ENCODE results near the gene SAFB. TPM values are rescaled to one million over a fixed set of nuclear protein-coding genes. Genes with fewer than 3 reads are reported as not detected.

The SAFB gene
- total RNA-seq, 1 donor from 2014 or later = 143 TPM

DNA sequence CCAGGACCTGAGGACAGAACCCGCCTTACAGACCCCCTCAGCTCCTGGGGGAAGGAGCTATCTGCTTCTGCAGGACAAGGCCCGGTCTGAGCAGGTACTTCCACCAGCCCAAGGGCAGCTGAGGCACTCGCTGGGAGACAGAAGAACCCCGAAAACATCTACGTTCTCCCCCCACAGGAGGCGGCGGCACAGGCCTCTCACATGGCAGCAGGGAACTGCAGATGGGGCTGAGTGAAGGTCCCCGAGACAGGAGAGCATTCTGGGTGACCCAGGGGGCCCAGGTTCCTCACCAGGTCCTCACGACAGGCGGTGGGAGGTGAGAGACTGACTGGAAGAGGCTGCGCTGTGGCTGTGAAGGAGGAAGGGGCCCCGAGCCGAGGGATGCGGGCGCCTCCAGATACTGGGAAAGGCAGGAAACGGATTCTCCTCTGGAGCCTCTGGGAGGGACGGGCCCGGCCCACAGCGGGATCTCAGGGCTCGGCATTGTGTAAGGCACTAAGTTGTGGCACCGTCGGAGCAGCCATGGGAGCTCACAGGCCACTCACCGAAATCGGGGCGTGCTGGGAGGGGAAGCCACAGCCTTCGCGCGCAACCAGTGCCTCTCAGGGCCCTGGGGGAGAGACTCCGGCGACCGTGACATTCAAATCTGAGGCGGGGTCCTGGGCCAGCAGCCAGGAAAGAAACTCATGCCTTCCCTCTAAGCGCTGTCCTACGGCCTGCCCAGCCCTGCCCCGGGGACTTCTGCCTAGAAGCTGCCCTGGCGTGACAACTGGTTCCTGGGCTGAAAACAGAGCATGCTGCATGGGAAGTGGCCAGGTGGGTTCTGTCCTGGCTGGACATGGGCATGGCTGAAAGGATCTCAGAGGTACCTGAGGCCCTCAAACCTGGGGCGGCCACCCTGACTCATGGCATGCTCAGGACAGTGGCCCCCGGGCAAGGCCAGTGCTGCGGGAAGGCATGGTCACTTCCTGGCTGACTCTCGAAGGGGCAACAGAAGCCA, 81.2 kb downstream of the SAFB start:
- H3K4me1 Mint-ChIP-seq = no peaks in the 10 kb centered on the region
- intact Hi-C loops (cut with micrococcal nuclease) = no loop called here
- no peak overlapping the region for H3K27ac Mint-ChIP-seq
- H3K27me3 Mint-ChIP-seq = no peaks in the 10 kb centered on the region
- no peak for DNase-seq
- peaks cover 41% of the 10 kb centered on the region for H3K36me3 Mint-ChIP-seq (ENCODE audit: low read depth)
- no peaks in the 10 kb centered on the region for H3K9me3 Mint-ChIP-seq
- H3K4me3 Mint-ChIP-seq = no peak overlapping the region

DNA sequence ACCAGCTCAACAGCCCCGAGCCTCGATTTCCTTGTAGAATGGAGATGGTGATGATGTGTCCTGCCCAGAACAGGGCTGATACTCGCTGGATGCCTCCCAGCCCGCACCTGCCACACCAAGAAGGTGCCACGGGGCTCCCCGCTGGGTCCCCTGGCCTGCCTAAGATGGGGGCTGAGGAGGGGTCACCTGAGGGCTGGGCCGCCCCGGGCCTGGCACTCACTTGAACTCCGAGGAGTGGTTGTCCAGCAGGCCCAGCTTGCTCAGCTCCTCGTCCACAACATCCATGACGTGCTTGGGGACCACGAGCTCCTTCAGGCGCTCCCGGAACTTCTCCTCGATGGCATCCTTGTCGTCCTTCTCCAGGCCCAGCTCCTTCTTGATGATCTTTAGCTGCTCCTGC, 82.7 kb downstream of the SAFB start:
- Mint-ChIP-seq H3K4me1 (no peaks in the 10 kb centered on the region), H3K4me3 (no peak overlapping the region), H3K36me3 (ENCODE audit: low read depth) (peaks cover 44% of the 10 kb centered on the region), H3K27me3 (no peaks in the 10 kb centered on the region), H3K9me3 (no peaks in the 10 kb centered on the region), H3K27ac (no peak overlapping the region)
- intact Hi-C loops (cut with micrococcal nuclease) = no loop called here
- no peak for DNase-seq

- no peak overlapping the region for H3K4me3 Mint-ChIP-seq
- no peaks in the 10 kb centered on the region for H3K4me1 Mint-ChIP-seq
- DNase-seq = no peak
- intact Hi-C loops (cut with micrococcal nuclease) = no loop called here
- H3K27ac Mint-ChIP-seq = no peak overlapping the region
- no peaks in the 10 kb centered on the region for H3K27me3 Mint-ChIP-seq
- H3K36me3 Mint-ChIP-seq (ENCODE audit: low read depth) = peaks cover 44% of the 10 kb centered on the region
- H3K9me3 Mint-ChIP-seq = no peaks in the 10 kb centered on the region
These were observed 84.1 kb downstream of the SAFB start for GRCh38 chr19:5706876-5707573.

GRCh38 chr19:5707576-5708575, 85.0 kb downstream of the SAFB start:
- Mint-ChIP-seq H3K27me3 (no peaks in the 10 kb centered on the region), H3K36me3 (ENCODE audit: low read depth) (peaks cover 48% of the 10 kb centered on the region), H3K27ac (no peak overlapping the region), H3K4me1 (no peaks in the 10 kb centered on the region), H3K4me3 (no peak overlapping the region), H3K9me3 (no peaks in the 10 kb centered on the region)
- DNase-seq = no peak
- intact Hi-C loops (cut with micrococcal nuclease) = no loop called here

- Mint-ChIP-seq H3K27ac (no peak overlapping the region), H3K36me3 (ENCODE audit: low read depth) (peaks cover 49% of the 10 kb centered on the region)
- intact Hi-C loops (cut with micrococcal nuclease) = no loop called here
These were observed 88.1 kb downstream of the SAFB start for GRCh38 chr19:5711025-5711424.

GRCh38 chr19:5711713-5712161, 88.9 kb downstream of the SAFB start:
- no peaks in the 10 kb centered on the region for H3K27me3 Mint-ChIP-seq
- no peak overlapping the region for H3K4me3 Mint-ChIP-seq
- H3K9me3 Mint-ChIP-seq = no peaks in the 10 kb centered on the region
- intact Hi-C loops (cut with micrococcal nuclease) = no loop called here
- peaks cover 3% of the 10 kb centered on the region for H3K4me1 Mint-ChIP-seq
- DNase-seq = no peak
- H3K27ac Mint-ChIP-seq = no peak overlapping the region
- peaks cover 46% of the 10 kb centered on the region for H3K36me3 Mint-ChIP-seq (ENCODE audit: low read depth)

More at GRCh38 chr19:5711025-5711424, 88.1 kb downstream of the SAFB start:
- Mint-ChIP-seq H3K4me1 (peaks cover 3% of the 10 kb centered on the region), H3K4me3 (no peak overlapping the region), H3K27me3 (no peaks in the 10 kb centered on the region), H3K9me3 (no peaks in the 10 kb centered on the region)
- DNase-seq = no peak

DNA sequence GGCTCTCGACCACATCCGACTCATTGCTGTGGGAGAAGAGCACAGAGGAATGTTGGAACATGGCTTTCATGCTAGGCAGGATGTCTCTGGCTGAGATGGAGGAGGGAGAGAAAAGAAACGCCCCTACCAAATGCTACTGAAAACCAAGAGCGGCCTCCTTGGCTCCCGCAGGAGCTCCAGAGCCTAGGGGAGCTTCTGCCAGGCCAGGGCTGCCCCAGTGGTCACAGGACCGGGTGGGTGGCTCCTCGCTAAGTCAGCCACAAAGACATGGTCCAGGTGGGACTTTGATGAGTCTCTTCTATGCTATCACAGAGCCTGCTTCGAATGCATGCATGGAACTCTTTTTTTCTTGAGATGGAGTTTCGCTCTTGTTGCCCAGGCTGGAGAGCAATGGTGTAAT, 90.3 kb downstream of the SAFB start:
- Mint-ChIP-seq H3K36me3 (ENCODE audit: low read depth) (peaks cover 51% of the 10 kb centered on the region), H3K4me3 (no peak overlapping the region)
- intact Hi-C loops (cut with micrococcal nuclease) = no loop called here

DNA sequence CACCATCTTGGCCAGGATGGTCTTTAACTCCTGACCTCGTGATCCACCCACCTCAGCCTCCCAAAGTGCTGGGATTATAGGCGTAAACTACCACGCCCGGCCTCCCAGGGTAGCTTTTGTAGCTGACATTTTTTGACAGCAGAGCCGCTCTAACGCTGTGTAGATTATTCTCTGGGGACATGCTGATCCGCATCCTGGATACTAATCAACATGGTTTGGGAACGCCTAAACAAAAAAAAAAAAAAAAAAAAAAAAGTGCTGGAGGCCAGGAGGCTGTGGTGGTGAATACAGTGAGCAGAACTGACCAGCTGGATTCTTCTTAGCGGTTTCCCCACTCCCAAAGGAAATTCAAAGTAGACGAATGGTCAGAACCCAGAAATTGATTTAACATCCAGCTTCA, 91.9 kb downstream of the SAFB start:
- Mint-ChIP-seq H3K9me3 (no peaks in the 10 kb centered on the region), H3K27me3 (no peaks in the 10 kb centered on the region), H3K4me1 (peaks cover 23% of the 10 kb centered on the region), H3K27ac (no peak overlapping the region), H3K4me3 (no peak overlapping the region), H3K36me3 (ENCODE audit: low read depth) (peaks cover 55% of the 10 kb centered on the region)
- DNase-seq = no peak
- intact Hi-C loops (cut with micrococcal nuclease) = no loop called here

More for the DNA sequence above, 90.3 kb downstream of the SAFB start:
- Mint-ChIP-seq H3K9me3 (no peaks in the 10 kb centered on the region), H3K27me3 (no peaks in the 10 kb centered on the region), H3K27ac (no peak overlapping the region), H3K4me1 (peaks cover 14% of the 10 kb centered on the region)
- DNase-seq = no peak

GRCh38 chr19:5717215-5717935, 94.5 kb downstream of the SAFB start:
- Mint-ChIP-seq H3K27ac (peak overlapping the region; percentile 97), H3K27me3 (no peaks in the 10 kb centered on the region), H3K4me3 (peak overlapping the region; percentile 97), H3K9me3 (no peaks in the 10 kb centered on the region), H3K4me1 (peaks cover 25% of the 10 kb centered on the region), H3K36me3 (ENCODE audit: low read depth) (peaks cover 38% of the 10 kb centered on the region)
- no peak for DNase-seq
- intact Hi-C loops (cut with micrococcal nuclease) = no loop called here

Other genes with a start within 250 kb of the SAFB start
- not detected in 2 replicates for gene ZNRF4, start 167.7 kb upstream of the SAFB start, total RNA-seq
- gene TINCR, start 55.1 kb upstream of the SAFB start, total RNA-seq = 0.33 and 0.52 TPM in 2 replicates
- 97.6 and 101 TPM in 2 replicates for gene SAFB2, start 307 bp upstream of the SAFB start, total RNA-seq
- gene MICOS13, start 57.4 kb downstream of the SAFB start, total RNA-seq = 56.2 and 63.4 TPM in 2 replicates
- gene HSD11B1L, start 57.9 kb downstream of the SAFB start, total RNA-seq = 2.2 and 2.6 TPM in 2 replicates
- gene RPL36, start 67.2 kb downstream of the SAFB start, total RNA-seq = 1,117 and 1,132 TPM in 2 replicates
- gene LONP1, start 97.1 kb downstream of the SAFB start, total RNA-seq = 220 and 240 TPM in 2 replicates
- not detected in 2 replicates for gene CATSPERD, start 97.6 kb downstream of the SAFB start, total RNA-seq
- 6.7 and 7.5 TPM in 2 replicates for gene PRR22, start 161.7 kb downstream of the SAFB start, total RNA-seq
- 85.8 and 89.8 TPM in 2 replicates for gene DUS3L, start 168.1 kb downstream of the SAFB start, total RNA-seq
- 0.47 and 0.61 TPM in 2 replicates for gene NRTN, start 182.0 kb downstream of the SAFB start, total RNA-seq
- not detected in 2 replicates for gene FUT6, start 216.6 kb downstream of the SAFB start, total RNA-seq
- gene FUT3, start 228.4 kb downstream of the SAFB start, total RNA-seq = not detected in 2 replicates
- not detected in 2 replicates for gene FUT5, start 247.5 kb downstream of the SAFB start, total RNA-seq